Endothelial cell of umbilical vein (primary cell): Measurements from ENCODE around the gene SPTBN4. TPM values are rescaled to one million over a fixed set of nuclear protein-coding genes. Genes with fewer than 3 reads are reported as not detected.

Experiments used
- BruUV-seq: library from RNA; stranded (reverse); fragments of 400-500 nt; replicated peaks from 2 replicates; lab custom pipeline; 2021; lab: Mats Ljungman, UMichigan
- CTCF ChIA-PET: fragments of 300-600, 350-600 bp; sonication (Branson Sonifier 250); formaldehyde crosslinking; loops from one replicate; lab custom pipeline; 2021; ENCODE audit warnings: antibody characterized with exemption, inconsistent platforms; lab: Charles Lee
- POLR2A ChIA-PET: fragments of 300-600, 350-600 bp; sonication (Branson Sonifier 250); formaldehyde crosslinking; loops from one replicate; lab custom pipeline; 2021; ENCODE audit warnings: antibody characterized with exemption, inconsistent platforms; lab: Charles Lee
- DNase-seq: peaks from one replicate; pipeline ENCODE4 v3.0.0-alpha.2; 2011; ENCODE audit warnings: low read depth, low spot score
- FAIRE-seq: peaks from 2 replicates; lab custom pipeline; 2011; peaks lifted over from hg19 to GRCh38; lab: Jason Lieb, UNC
- H2AFZ ChIP-seq: 2 replicates; pipeline ENCODE4 v1.6.0; 2012; ENCODE audit warnings: low read depth, low read length, control low read depth, inconsistent platforms
- H3K27ac ChIP-seq: 2 replicates; pipeline ENCODE4 v1.5.1; 2011; ENCODE audit warnings: low read depth, mild to moderate bottlenecking, control low read depth, low read length, moderate library complexity; ENCODE audit not compliant: insufficient read depth
- H3K27me3 ChIP-seq, 2 experiments: 2 replicates each; pipeline versions ENCODE4 v1.6.0 to v1.6.1; 2011; ENCODE audit warnings: low read length in 2 of 2, mixed read lengths in 1 of 2; ENCODE audit not compliant: control insufficient read depth in 2 of 2, insufficient read depth in 2 of 2
- H3K36me3 ChIP-seq, 2 experiments: 2 replicates in 1 of 2; 3 replicates in 1 of 2; pipeline ENCODE4 v1.5.1; 2011; ENCODE audit warnings: low read length in 2 of 2, mild to moderate bottlenecking in 1 of 2, moderate library complexity in 1 of 2; ENCODE audit not compliant: control insufficient read depth in 2 of 2, insufficient read depth in 2 of 2; ENCODE audit errors: extremely low read depth in 1 of 2
- H3K4me1 ChIP-seq: 3 replicates; pipeline ENCODE4 v1.5.1; 2011; ENCODE audit warnings: mild to moderate bottlenecking, low read length; ENCODE audit not compliant: control insufficient read depth, insufficient read depth; ENCODE audit errors: extremely low read depth
- H3K4me2 ChIP-seq: 2 replicates; pipeline ENCODE4 v1.6.1; 2011; ENCODE audit warnings: low read length, control low read depth, mixed read lengths; ENCODE audit not compliant: insufficient read depth
- H3K4me3 ChIP-seq, 3 experiments: fragments of 200-600 bp in 1 of 3; sonication (generic), shearing (Covaris generic) in 1 of 3; replicated peaks in 1 of 3; 2 replicates each; pipeline ENCODE4 v1.5.1; 2011 to 2016; ENCODE audit warnings: control low read depth in 3 of 3, low read length in 3 of 3, mild to moderate bottlenecking in 2 of 3, inconsistent platforms in 1 of 3, low read depth in 1 of 3, moderate library complexity in 1 of 3; ENCODE audit not compliant: insufficient read depth in 1 of 3
- H3K79me2 ChIP-seq: 2 replicates; pipeline ENCODE4 v1.6.0; 2012; ENCODE audit warnings: low read length, inconsistent platforms; ENCODE audit not compliant: control insufficient read depth, insufficient read depth
- H3K9ac ChIP-seq: replicated peaks from 2 replicates; pipeline ENCODE3; 2011; ENCODE audit warnings: low read length, control low read depth; ENCODE audit not compliant: insufficient read depth; ENCODE audit errors: extremely low read depth
- H3K9me1 ChIP-seq: replicated peaks from 3 replicates; pipeline ENCODE4 v1.6.0; 2011; ENCODE audit warnings: mild to moderate bottlenecking, low read length; ENCODE audit not compliant: control insufficient read depth, insufficient read depth; ENCODE audit errors: extremely low read depth
- H3K9me3 ChIP-seq: replicated peaks from 2 replicates; pipeline ENCODE4 v1.5.1; 2012; ENCODE audit warnings: low read length, inconsistent platforms; ENCODE audit not compliant: control insufficient read depth, insufficient read depth
- H4K20me1 ChIP-seq: replicated peaks from 2 replicates; pipeline ENCODE3; 2011; ENCODE audit warnings: mild to moderate bottlenecking, low read length; ENCODE audit not compliant: control insufficient read depth, insufficient read depth; ENCODE audit errors: extremely low read depth
- EZH2 ChIP-seq: IDR thresholded peaks from 2 replicates; pipeline ENCODE4 v1.6.1; 2012; ENCODE audit warnings: borderline replicate concordance, low read depth, mild to moderate bottlenecking, moderate library complexity, low read length, inconsistent platforms; ENCODE audit not compliant: severe bottlenecking
- FOS ChIP-seq: IDR thresholded peaks from 2 replicates; pipeline ENCODE4 v1.6.1; 2011; ENCODE audit warnings: mild to moderate bottlenecking, low read length, moderate library complexity, borderline replicate concordance; ENCODE audit not compliant: insufficient read depth
- GATA2 ChIP-seq: IDR thresholded peaks from 2 replicates; pipeline ENCODE4 v1.7.0; 2011; ENCODE audit warnings: low read depth, mild to moderate bottlenecking, moderate library complexity, mixed read lengths, low read length; ENCODE audit not compliant: insufficient read length, insufficient read depth
- JUN ChIP-seq: IDR thresholded peaks from 2 replicates; pipeline ENCODE4 v1.6.1; 2011; ENCODE audit warnings: borderline replicate concordance, low read depth; ENCODE audit not compliant: insufficient read length, insufficient read depth
- MYC ChIP-seq: IDR thresholded peaks from one replicate; pipeline ENCODE4 v1.6.1; 2011; ENCODE audit warnings: mild to moderate bottlenecking, low read depth, low read length
- POLR2A ChIP-seq: IDR thresholded peaks from 2 replicates; pipeline ENCODE4 v1.6.1; 2012; ENCODE audit warnings: low read depth, mild to moderate bottlenecking, control low read depth, low read length
- POLR2AphosphoS5 ChIP-seq: IDR thresholded peaks from 2 replicates; pipeline ENCODE4 v1.6.1; 2012; ENCODE audit warnings: low read depth, mild to moderate bottlenecking, control low read depth, low read length, moderate library complexity; ENCODE audit not compliant: insufficient read depth
- dilution Hi-C: fragments of 300-500 bp; cut with MboI; formaldehyde crosslinking; loops from one replicate; pipeline ENCODE4 v1.15.0; 2019; ENCODE audit warnings: low sequenced_read_pairs; ENCODE audit not compliant: extremely low pct_ligation_motif_present
- intact Hi-C: fragments of 100-400 bp; cut with micrococcal nuclease; formaldehyde crosslinking; loops from one replicate; pipeline ENCODE4 v1.10.0; 2022
- polyA plus RNA-seq, 4 experiments: library from polyadenylated mRNA; depleted of rRNA in 3 of 4; stranded (reverse) in 3 of 4; unstranded in 1 of 4; fragments of >200 nt; gene quantifications; 2 replicates each; pipeline versions ENCODE4 v1.2.1 to v1.2.3, GENCODE V29; 2011 to 2012; ENCODE audit warnings: missing spikeins in 1 of 4
- total RNA-seq: library from RNA; stranded (reverse); gene quantifications from 2 replicates; pipeline ENCODE4 v1.2.3, GENCODE V29; 2021
- TF ChIP-seq, protein P1 (sequence below): IDR thresholded peaks from 2 replicates; pipeline ENCODE4 v1.6.1; 2011; ENCODE audit not compliant: insufficient read depth, insufficient read length
- TF ChIP-seq, protein P2 (sequence below), 2 donors: IDR thresholded peaks; 1 replicate in 1 of 2; 2 replicates in 1 of 2; pipeline ENCODE4 v1.5.1; 2011; ENCODE audit warnings: low read length in 2 of 2, mild to moderate bottlenecking in 2 of 2, moderate library complexity in 2 of 2, control low read depth in 1 of 2, inconsistent platforms in 1 of 2, low read depth in 1 of 2; ENCODE audit not compliant: insufficient read depth in 1 of 2; ENCODE audit errors: extremely low read depth in 1 of 2

The SPTBN4 gene
- total and polyA plus RNA-seq, 2 donors (not counting 3 experiments of a cell fraction or from before 2014, with no cell fraction given) = 0.33 TPM; not detected in 1

DNA sequence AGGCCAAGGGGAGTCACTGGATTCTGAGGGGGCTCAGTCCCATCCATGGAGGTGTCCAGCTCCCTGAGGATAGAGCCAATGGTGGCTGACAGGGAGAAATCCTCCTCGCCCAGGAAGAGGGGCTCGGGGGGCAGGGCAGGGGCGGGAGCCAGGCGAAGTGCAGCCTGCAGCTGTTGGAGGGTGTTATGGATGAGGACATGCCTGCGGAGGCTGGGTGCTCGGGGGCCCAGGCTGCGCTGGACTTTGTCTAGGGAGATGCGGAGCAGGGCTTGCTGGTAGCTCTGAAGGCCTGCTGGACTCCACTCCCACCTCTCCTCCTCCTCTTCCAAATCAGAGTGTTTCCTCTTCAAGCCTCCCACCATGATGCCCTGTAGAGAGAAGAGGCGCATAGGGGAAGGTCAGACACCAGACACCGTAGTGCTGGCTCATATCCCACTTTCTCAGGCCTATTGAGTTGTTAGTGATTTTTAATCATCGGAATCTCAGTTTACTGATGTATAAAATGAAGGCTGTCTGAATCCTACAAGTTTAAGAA, 25.0 kb upstream of the SPTBN4 start:
- H3K4me3 ChIP-seq = no peak overlapping the region
- H3K79me2 ChIP-seq = peaks cover 29% of the 10 kb centered on the region
- H3K27me3 ChIP-seq = no peaks in the 10 kb centered on the region
- peaks cover 9 to 12% of the 10 kb centered on the region in 2 experiments for H3K36me3 ChIP-seq
- FAIRE-seq (no peak), DNase-seq (no peak)
- H3K9me3 ChIP-seq = no peaks in the 10 kb centered on the region
- intact Hi-C loops (loop anchor here (5.0 to 10.0 kb wide), 2 partner anchors 156 to 363 kb away; no protein-coding TSS in a partner anchor), dilution Hi-C loops (no loop called here)
- peak overlapping the region; percentile 65 for H3K4me2 ChIP-seq
- CTCF ChIA-PET = interaction anchor here (2.2 to 4.1 kb wide), 2 partner anchors 15 to 21 kb away, joined by 14 to 37 read pairs; partner anchors contain the start of gene SERTAD1
- no peaks in the 10 kb centered on the region for H4K20me1 ChIP-seq
- no peak overlapping the region for H3K27ac ChIP-seq
- POLR2A ChIA-PET = no interaction called here
- TF ChIP-seq POLR2AphosphoS5 = no peak
- no peak for TF ChIP-seq JUN
- TF ChIP-seq, protein P1, sequence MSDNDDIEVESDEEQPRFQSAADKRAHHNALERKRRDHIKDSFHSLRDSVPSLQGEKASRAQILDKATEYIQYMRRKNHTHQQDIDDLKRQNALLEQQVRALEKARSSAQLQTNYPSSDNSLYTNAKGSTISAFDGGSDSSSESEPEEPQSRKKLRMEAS = no peak
- no peak for TF ChIP-seq FOS
- no peak for TF ChIP-seq MYC
- no peak for TF ChIP-seq EZH2
- TF ChIP-seq GATA2 = no peak
- TF ChIP-seq POLR2A = no peak
- TF ChIP-seq, protein P2, sequence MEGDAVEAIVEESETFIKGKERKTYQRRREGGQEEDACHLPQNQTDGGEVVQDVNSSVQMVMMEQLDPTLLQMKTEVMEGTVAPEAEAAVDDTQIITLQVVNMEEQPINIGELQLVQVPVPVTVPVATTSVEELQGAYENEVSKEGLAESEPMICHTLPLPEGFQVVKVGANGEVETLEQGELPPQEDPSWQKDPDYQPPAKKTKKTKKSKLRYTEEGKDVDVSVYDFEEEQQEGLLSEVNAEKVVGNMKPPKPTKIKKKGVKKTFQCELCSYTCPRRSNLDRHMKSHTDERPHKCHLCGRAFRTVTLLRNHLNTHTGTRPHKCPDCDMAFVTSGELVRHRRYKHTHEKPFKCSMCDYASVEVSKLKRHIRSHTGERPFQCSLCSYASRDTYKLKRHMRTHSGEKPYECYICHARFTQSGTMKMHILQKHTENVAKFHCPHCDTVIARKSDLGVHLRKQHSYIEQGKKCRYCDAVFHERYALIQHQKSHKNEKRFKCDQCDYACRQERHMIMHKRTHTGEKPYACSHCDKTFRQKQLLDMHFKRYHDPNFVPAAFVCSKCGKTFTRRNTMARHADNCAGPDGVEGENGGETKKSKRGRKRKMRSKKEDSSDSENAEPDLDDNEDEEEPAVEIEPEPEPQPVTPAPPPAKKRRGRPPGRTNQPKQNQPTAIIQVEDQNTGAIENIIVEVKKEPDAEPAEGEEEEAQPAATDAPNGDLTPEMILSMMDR (IDR thresholded peaks at IDR 0.05; ENCODE audit: extremely low read depth in 1 of 2, insufficient read depth in 1 of 2, low read depth in 1 of 2, low read length in 2 of 2) = no peak
- H3K4me1 ChIP-seq = peaks cover 9% of the 10 kb centered on the region
- H3K9me1 ChIP-seq = no peaks in the 10 kb centered on the region
- H2AFZ ChIP-seq = no peak overlapping the region
- peak overlapping the region; percentile 50 for H3K9ac ChIP-seq
- no TSS peak for BruUV-seq
